Brain microvascular endothelial cell (primary cell): ENCODE data around the gene THOC7.
A peak's percentile ranks its signal among the peaks of the same experiment; 100 is the strongest.

ENCODE experiments used
- DNase-seq: peaks from one replicate; pipeline ENCODE4 v3.0.0-alpha.2; 2020
- H3K27ac ChIP-seq: fragments of 250-450 bp; sonication (Bioruptor Pico); 2 replicates; pipeline ENCODE4 v1.5.1; 2020; ENCODE audit warnings: mild to moderate bottlenecking, moderate library complexity
- H3K27me3 ChIP-seq: fragments of 250-450 bp; sonication (Bioruptor Pico); replicated peaks from 2 replicates; pipeline ENCODE4 v1.5.1; 2020; ENCODE audit warnings: mild to moderate bottlenecking
- H3K36me3 ChIP-seq: fragments of 250-450 bp; sonication (Bioruptor Pico); replicated peaks from 2 replicates; pipeline ENCODE4 v1.5.1; 2020; ENCODE audit warnings: mild to moderate bottlenecking
- H3K4me3 ChIP-seq: 2 replicates; pipeline ENCODE4 v1.5.1; 2011; ENCODE audit warnings: low read depth, mild to moderate bottlenecking, control low read depth, low read length, moderate library complexity
- in situ Hi-C: cut with HindIII; loops from 2 replicates; pipeline ENCODE4 v1.10.0; 2017; ENCODE audit warnings: low sequenced_read_pairs, low pct_ligation_motif_present
- TF ChIP-seq, protein P1 (sequence below): IDR thresholded peaks from 2 replicates; pipeline ENCODE4 v1.5.1; 2011; ENCODE audit warnings: low read depth, mild to moderate bottlenecking, moderate library complexity, low read length, control low read depth, inconsistent platforms; ENCODE audit errors: missing control alignments

THOC7 gene

DNA sequence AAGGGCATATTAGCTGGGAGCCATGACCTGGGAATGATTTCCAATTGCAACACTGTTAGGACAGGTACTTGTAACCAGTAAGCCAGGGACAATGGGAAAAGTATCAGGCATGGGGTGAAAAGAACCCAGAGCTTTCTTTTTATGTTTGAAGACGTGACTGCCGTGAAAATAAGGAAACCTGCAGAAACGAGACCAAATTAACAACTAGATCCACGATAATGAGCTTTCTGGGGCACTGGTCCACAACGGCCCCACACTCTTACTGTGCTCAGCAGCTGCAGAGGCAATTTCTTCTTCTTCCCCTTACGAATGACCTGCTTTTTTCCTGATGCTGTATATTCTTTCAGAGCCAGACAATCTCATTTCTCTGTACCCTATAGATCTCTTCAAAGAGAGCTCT lies 33.1 kb downstream of the THOC7 start:
- TF ChIP-seq, protein P1, sequence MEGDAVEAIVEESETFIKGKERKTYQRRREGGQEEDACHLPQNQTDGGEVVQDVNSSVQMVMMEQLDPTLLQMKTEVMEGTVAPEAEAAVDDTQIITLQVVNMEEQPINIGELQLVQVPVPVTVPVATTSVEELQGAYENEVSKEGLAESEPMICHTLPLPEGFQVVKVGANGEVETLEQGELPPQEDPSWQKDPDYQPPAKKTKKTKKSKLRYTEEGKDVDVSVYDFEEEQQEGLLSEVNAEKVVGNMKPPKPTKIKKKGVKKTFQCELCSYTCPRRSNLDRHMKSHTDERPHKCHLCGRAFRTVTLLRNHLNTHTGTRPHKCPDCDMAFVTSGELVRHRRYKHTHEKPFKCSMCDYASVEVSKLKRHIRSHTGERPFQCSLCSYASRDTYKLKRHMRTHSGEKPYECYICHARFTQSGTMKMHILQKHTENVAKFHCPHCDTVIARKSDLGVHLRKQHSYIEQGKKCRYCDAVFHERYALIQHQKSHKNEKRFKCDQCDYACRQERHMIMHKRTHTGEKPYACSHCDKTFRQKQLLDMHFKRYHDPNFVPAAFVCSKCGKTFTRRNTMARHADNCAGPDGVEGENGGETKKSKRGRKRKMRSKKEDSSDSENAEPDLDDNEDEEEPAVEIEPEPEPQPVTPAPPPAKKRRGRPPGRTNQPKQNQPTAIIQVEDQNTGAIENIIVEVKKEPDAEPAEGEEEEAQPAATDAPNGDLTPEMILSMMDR, result no peak
- Histone ChIP-seq H3K27ac (no peak overlapping the region), H3K27me3 (no peaks in the 10 kb centered on the region), H3K36me3 (peaks cover 9% of the 10 kb centered on the region), H3K4me3 (no peak overlapping the region)
- in situ Hi-C loops, result no loop called here
- no peak for DNase-seq

DNA sequence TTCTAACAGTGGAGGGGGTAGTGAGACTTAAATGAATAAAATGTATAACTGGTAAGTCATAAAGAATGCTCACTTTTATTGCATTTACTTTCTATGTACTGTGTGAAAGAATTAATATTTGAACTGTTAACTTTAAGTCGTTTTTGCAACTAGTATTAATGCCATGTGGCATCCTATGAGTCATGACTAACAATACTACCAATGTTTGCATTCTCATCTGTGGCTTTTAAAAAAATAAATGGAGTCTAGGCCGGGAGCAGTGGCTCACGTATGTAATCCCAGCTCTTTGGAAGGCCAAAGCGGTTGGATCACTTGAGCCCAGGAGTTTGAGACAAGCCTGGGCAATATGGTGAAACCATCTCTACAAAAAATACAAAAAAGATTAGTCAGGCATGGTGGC lies 39.3 kb downstream of the THOC7 start:
- DNase-seq, result peak; percentile 55
- TF ChIP-seq, protein P1, result no peak
- in situ Hi-C loops, result loop anchor here (25.0 kb wide), 1 partner anchor 462 kb away; no protein-coding TSS in a partner anchor
- H3K27me3 ChIP-seq, result no peaks in the 10 kb centered on the region
- no peaks in the 10 kb centered on the region for H3K36me3 ChIP-seq
- H3K4me3 ChIP-seq, result no peak overlapping the region
- H3K27ac ChIP-seq, result no peak overlapping the region

DNA sequence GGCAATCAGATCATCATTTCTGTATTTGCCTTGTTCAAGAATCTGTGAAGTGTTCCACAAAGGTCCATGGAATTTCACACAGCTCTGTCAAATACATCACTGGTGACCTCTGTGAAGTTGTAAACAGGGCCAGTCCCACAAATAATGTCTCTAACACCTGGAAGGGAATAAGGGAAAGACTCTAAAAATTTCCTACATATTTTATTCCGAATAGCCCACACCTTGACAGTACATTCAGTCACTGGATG lies 44.5 kb downstream of the THOC7 start, which contains the start of gene C3orf49:
Gene C3orf49, plus strand, starts transcription at position 149 of the 248 bp plus-strand sequence. CDS start 173 bp downstream, outside the sequence.
- TF ChIP-seq, protein P1, result no peak
- in situ Hi-C loops, result loop anchor here (25.0 kb wide), 1 partner anchor 457 kb away; no protein-coding TSS in a partner anchor
- no peak within 1 kb of the TSS for H3K27ac ChIP-seq

DNA sequence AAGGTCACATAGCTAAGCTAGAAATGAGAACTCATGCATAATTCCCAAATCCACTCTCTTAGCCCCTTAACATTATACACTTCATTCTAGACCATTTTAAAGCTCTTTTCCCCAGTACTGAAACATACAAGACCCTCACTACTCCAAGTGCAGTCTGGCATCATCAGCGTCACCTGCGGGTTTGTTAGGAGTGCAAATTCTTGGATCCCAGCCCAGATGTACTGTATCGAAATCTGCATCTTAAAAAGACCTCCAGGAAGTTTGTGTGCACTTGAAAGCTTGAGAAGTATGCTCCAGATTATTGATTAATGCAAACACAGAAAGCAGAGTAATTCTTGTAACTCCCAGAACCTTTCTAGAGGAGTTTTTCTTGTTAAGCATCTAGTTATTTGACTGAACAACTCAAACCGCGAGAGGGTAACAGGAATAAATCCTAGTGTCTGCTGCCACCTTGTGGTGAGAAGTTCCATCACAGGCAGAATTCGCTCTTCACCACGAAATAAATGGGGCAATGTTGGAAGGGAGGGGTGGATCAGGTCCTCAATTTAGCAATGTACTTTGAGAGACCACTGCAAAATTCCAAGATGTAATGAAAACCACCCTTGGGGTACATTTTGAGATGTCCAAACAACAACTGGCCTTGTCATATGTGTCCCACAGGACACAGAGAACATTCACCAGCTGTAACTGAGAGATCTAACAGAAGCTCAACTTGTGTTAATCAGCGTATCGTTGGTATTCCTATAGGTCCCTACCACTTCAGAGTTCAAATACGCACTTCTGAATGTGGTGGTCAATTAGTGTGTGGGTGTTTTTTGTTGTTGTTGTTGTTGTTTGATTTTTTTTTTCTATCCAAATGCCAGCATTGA lies 45.1 kb downstream of the THOC7 start:
- in situ Hi-C loops, result loop anchor here (25.0 kb wide), 1 partner anchor 456 kb away; no protein-coding TSS in a partner anchor
- TF ChIP-seq, protein P1, result peak; percentile 83
- H3K27ac ChIP-seq, result no peak overlapping the region
- no peaks in the 10 kb centered on the region for H3K27me3 ChIP-seq
- H3K4me3 ChIP-seq, result no peak overlapping the region
- H3K36me3 ChIP-seq, result no peaks in the 10 kb centered on the region
- peak; percentile 56 for DNase-seq

More for the DNA sequence above, 44.5 kb downstream of the THOC7 start, which contains the start of gene C3orf49:
- Histone ChIP-seq H3K36me3 (no peaks in the 10 kb centered on the region), H3K4me3 (no peak within 1 kb of the TSS), H3K27me3 (no peaks in the 10 kb centered on the region)
- DNase-seq, result no peak

DNA sequence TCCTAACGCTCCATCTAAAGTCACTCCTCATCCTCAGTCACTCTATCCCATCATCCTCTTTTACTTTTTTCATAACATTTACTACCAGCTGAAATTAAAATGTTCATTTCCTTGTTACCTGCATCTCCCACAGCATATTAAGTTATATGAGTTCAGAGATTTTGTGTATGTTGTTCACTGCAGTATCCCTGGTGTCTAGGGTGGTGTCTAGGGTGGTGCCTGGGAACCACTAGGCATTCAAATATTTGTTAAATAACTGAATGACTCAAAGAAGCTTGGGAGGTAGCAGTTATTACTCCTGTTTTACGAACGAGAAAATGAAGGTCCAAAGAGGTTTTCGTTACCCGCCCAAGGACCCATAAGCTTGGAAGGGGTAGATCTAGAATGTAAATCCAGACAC lies 46.4 kb downstream of the THOC7 start:
- Histone ChIP-seq H3K27ac (no peak overlapping the region), H3K36me3 (no peaks in the 10 kb centered on the region), H3K4me3 (no peak overlapping the region), H3K27me3 (no peaks in the 10 kb centered on the region)
- in situ Hi-C loops, result loop anchor here (25.0 kb wide), 1 partner anchor 455 kb away; no protein-coding TSS in a partner anchor
- TF ChIP-seq, protein P1, result no peak
- no peak for DNase-seq
